KG1 (cell line): Measurements from ENCODE around the gene CYREN.
"Not testable (repeated sequence)": the region's sequence is repeated elsewhere in the genome, so short reads cannot be mapped to it uniquely, and the experiment has no call there.

Experiments
- DNase-seq: peaks from one replicate; lab custom pipeline; 2025; lab: John Stamatoyannopoulos, UW

The CYREN gene

DNA sequence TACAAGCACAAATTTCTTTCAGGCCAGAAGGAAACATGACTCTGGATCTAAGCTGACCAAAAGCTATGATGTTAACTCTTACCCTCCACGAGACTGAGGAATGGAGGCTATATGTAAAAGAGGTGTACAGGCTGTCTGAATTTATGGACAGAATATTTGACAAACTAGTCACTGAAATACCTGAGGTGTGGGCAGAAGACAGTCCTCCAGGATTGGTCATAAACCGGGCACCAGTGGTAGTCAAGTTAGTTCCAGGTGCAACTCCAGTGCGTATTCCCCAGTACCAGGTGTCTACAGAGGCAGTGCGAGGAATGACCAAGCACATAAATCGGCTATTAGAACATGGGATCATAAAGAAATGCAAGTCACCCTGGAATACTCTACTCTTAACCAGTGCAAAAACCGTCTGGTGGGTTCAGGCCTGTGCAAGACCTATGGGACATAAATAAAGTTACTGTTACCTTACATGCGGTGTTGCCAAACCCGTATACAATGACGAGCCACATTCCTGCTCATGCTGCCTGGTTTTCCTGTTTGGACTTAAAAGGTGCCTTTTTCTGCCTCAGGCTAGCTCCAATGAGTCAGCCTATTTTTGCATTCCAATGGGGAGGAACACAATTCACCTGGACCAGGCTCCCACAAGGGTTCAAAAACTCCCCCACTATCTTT, 6.7 kb upstream of the CYREN start:
- no peak for DNase-seq

DNA sequence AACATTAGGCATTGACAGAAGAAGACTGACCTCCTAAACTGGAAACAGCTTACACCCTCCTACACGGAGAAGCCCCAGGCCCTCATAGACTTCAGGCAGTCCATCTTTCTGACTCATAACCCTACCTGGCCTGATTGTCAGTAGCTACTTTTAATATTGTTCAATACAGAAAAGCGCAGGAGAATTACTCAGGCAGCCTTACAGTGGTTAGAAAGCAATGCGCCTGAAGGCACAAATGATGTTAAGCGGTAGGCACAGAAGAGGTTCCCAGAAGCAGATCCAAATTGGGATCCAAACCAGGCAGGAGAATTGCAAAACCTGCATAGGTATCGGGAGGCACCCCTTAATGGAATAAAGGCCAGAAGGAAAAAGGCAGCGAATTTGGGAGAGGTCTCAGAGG, 5.4 kb upstream of the CYREN start:
- no peak for DNase-seq

DNA sequence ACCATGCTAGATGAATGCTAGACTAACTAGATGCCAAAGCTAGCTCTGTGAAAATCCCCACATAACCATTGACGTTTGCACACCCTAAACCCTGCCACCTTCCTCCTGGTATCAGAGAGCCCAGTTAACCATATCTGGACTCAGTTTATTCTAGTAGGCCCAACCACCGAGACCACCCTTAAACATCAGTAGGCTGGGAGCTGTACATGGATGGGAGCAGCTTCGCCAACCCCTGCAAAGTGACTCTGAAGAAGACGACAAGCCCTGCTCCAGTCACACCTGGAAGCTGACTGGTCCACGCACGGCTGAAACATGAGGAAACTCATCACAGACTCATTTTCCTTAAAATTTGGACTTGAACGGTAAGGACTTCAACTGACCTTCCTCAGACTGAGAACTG, 4.4 kb upstream of the CYREN start:
- DNase-seq = no peak

DNA sequence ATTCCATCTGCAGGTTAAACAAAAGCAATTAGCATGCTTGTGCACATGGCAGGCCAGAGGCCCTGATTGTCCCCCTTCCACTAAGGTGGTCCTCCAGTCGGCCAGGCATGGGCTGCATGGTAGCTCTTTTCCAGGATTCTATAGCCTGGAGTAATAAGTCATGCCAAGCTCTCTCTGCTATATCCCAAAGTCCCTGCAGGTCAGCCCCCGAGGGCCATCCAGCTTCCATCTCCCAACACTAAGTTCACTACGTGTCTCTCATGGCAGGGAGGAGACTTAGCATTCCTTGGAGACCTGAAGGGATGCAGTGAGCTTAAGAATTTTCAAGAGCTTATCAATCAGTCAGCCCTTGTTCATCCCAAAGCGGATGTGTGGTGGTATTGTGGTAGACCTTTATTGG, 3.4 kb upstream of the CYREN start:
- DNase-seq = not testable (repeated sequence)

DNA sequence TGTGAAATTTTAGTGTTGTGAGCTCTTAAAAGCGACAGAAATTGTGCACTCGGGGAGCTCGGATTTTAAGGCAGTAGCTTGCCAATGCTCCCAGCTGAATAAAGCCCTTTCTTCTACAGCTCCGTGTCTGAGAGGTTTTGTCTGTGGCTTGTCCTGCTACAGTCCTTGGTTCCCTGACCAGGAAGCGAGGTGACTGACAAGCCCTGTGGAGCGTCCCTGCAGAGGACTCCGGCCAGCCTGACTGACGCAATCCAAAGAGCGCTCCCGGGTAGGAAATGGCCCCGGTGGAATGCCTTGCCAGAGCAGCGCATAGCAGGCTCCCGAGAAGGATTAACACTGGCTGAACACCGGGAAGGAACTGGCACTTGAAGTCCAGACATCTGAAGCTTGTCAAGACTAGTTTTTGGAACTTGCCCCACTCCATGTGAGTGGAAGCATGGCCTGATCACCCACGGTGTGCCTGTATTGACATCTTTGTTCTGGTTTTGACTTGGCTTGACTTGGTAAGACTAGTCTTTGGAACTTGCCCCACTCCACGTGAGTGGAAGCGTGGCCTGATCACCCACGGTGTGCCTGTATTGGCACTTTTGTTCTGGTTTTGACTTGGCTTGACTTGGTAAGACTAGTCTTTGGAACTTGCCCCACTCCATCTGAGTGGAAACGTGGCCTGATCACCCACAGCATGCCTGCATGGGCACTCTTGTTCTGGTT, 1.2 kb upstream of the CYREN start:
- DNase-seq = not testable (repeated sequence)

DNA sequence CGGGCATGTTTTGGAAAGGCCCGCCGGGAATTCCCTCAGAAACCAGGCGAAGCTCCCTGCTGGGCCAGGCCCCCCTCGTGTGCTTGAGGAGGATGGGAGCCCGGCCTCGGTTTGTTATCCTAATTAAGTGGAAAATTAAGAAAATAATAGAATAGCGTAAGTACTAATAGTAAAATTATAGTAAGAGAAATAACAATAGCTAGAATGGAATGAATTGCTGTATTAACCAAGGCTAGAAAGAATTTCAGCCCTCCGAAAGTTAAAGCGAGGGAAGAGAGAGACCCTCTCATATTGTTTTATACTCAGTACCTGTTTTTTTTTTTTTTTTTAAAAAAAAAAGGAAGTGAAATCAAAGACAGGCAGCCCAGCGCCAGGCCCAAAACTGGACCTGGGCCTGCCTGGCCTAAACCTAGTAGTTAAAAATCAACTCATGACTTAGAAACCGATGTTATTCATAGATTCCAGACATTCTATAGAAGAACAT, 533 bp upstream of the CYREN start:
- DNase-seq = not testable (repeated sequence)

DNA sequence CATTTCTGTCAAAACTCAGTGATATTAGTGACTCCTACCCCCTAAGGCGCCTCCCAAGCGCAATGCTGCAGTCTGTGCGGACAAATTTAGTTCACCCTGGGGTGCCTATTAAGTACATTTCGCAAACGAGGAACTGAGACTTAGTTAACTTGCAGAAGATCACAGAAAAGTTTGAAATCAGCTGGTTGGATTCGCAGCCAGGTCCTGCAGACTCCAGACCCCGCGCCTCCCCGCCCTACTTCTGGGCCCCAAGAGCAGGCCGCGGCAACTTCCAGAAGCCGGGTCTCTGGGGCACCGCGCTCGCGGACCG, 588 bp downstream of the CYREN start:
- no peak for DNase-seq

DNA sequence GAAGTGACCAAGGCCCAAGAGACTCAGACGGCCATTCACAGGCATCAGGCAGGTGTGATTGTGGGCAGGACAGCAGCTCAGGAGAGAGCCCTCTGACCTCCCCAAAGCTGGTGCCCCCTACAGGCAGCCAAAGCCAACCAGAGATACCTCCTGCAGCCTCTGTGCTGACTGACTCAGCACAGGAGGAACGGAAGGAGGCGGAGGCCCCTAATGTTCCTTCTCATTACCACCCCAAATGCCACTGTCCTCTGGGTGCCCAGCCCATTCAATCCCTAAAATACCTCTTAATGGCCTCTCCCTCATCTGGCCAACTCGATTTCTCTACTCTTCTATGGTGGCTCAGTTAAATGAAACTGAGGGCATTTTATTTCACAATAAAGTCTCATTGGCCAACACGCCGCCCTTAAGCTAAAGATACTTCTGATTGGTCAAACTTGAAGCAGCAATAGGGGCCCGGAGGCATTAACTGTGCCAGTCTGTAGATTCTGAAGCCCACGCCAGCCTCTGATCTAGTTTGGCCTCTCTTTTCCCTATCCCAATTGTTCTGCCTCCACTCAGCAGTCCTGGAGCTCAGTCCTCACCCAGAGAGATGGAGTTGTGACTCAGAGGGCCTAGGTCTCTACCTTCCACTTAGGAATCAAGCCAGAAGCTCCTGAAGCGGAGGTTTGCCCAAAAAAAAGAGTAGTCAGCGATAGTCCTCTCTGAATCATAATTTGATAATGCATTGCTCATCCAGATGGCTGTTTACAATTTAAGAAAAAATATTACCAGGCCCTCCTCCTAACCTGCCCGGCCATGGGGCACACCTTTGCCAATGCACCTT, 1.2 kb downstream of the CYREN start:
- DNase-seq = no peak

DNA sequence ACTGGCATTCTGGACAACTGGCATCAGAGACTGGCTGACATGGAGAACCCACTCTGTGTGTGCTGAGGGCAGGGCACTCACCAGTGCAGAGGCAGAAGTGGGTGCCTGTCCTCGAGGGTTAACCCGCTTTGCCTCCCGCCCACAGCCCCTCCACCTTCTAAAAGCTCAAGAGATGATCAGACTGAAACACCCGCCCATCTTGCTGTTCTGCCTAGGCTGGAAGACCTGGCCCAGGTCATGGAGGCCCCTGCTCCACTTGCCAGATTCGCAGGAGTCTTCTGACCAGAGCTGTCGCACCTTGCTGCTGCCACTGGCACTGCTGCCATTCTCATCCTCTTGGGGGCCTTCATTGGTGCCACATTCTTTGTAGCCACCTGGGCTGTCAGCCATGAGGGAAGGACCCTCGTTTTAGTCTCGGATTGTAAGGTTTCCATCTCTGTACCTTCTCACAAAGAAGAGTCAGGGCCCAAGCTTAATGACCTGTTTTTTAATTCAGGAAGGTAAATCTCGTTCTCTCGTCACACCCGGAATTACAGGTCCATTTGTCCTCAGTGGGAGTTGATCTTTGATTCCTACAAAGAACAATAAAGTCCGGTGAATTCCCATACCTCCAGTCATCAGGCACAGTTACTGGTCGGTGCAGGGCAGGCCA, 1.9 kb downstream of the CYREN start:
- DNase-seq = no peak

DNA sequence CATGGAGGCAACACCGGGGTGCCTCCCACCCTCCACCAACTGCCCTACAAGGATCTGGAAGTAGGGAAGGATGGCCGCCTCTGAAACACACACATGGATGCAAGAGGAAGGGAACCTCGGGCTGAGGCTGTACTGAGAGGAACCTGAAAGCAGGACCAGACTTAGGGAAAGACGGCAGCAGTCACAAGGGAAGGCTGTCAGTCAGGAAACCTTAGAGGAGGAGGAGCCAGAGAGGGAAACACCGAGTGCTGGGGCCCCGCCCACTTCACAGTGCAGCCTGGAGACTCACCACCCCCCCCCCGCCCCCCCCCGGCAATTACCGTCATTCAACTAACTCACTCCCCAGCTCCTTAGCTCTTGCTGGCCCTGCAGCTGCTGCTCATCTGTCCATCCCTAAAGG, 2.5 kb downstream of the CYREN start:
- DNase-seq = no peak

DNA sequence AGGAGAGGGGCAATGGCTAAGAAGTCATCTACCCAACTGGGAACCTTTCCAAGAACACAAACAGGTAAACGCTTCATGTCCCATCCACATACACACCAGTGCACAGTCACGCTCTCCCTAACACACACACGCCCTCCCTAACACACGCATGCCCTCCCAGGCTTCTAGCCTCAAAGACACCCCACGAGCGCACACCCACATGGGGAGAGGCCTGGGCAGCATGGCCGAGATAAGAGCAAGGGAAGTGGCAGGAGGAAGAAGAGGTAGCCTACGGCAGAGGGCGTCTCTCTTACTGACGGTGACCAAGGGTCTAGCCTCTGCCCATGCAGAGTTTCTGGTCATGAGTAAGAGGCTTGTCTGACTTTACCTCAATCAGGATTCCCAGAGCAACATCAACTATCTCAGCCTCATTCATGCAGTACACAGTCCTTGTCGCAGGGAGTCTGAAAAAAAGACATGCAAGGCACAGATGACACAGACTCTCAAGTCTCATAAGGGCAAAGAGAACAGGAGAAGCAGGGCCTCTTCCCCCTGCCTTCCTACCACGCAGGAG, 3.1 kb downstream of the CYREN start:
- DNase-seq = no peak

DNA sequence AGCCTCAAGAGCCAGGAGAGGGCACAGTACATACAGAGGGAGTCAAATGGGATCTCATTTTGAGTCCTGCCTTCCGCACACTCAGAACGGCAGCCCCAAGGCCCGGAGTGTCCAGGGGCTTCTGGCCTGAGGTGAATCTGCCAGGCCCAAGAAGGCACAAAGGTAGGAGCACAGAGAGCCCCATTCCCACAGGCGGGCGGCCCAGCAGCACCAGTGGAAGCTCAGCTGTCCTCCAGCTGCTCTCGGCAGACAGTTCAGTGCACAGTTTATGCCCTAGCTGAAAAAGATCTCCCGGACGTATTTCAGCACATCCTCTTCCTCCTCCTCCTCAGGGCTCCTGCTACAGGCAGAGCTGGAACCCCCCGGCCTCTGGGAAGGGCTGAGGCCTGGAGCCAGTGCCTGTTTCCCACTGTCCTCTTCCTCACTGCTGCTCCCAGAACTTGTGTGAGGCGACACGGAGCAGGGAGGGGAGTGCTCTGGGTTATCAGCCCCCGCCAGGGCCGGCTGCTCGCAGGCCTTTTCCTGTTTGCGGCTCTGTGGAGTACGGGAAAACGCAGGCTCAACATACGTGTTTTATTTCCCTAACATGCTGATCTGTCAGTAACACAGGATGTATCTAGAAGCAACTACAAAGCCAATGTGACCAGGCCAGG, 4.0 kb downstream of the CYREN start:
- no peak for DNase-seq

DNA sequence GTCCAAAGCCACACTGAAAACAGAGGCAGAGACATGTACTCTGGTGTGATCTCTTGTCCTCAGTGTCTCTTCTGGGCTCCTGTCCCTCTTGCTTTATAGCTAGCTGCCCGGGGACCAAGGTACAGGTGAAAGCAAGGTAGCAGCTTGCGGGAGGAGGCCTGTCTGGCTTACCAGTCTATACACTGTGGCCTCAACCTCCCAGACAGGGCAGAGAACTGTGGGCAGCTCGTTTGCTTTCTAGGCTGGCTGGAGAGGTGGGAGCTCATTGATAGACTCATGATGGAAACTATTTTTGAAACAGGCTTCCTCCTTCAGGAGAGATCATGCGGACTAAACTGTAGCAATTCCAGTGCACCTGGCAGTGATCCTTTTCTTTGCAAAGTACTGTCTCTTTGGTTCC, 4.6 kb downstream of the CYREN start:
- DNase-seq = no peak

DNA sequence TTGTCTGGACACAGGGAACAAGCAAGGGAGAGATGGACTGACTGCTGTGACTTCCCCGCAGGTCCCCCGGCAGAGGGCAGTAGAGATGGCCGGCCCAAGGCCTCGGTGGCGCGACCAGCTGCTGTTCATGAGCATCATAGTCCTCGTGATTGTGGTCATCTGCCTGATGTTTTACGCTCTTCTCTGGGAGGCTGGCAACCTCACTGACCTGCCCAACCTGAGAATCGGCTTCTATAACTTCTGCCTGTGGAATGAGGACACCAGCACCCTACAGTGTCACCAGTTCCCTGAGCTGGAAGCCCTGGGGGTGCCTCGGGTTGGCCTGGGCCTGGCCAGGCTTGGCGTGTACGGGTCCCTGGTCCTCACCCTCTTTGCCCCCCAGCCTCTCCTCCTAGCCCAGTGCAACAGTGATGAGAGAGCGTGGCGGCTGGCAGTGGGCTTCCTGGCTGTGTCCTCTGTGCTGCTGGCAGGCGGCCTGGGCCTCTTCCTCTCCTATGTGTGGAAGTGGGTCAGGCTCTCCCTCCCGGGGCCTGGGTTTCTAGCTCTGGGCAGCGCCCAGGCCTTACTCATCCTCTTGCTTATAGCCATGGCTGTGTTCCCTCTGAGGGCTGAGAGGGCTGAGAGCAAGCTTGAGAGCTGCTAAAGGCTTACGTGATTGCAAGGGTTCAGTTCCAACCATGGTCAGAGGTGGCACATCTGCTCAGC, 6.0 kb downstream of the CYREN start:
- no peak for DNase-seq

DNA sequence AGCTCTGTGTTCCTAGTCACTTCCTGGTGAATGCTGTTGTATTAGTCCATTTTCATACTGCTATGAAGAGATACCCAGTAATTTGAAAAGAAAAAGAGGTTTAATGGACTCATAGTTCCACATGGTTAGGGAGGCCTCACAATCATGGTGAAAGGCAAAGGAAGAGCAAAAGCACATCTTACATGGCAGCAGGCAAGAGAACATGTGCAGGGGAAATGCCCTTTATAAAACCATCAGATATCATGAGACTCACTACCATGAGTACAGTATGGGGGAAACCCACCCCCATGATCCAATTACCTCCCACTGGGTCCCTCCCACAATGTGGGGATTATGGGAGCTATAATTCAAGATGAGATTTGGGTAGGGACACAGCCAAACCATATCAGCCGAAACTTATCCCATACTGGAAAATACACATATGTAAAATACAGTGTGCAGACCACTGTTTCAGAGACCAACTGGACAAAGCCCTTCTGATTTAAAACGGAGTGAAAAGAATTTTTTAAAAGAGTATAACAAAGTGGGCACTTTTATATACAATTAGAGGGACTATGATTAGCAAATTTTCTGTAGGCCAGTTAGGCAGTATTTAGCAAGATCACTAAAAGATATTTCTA, 8.0 kb downstream of the CYREN start:
- DNase-seq = no peak

DNA sequence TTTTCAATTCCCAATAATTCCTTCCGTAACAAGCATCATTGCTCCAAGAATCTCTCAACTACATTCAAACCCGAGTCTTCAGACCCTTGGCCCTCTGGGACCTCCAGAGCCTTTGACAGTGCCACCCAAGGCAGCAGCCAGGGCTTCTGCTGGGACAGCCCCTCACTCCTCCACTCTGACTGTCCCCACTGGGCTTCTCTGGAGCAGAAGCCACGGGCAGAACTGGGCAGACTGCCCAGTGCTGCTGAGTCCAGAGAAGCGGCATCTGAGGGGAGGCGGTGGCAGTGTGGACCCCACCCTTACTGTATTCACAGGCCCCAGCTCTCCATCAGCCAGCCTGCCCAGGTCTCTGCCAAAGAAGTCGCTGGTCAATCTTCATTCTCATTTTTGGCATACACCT, 8.8 kb downstream of the CYREN start:
- no peak for DNase-seq

DNA sequence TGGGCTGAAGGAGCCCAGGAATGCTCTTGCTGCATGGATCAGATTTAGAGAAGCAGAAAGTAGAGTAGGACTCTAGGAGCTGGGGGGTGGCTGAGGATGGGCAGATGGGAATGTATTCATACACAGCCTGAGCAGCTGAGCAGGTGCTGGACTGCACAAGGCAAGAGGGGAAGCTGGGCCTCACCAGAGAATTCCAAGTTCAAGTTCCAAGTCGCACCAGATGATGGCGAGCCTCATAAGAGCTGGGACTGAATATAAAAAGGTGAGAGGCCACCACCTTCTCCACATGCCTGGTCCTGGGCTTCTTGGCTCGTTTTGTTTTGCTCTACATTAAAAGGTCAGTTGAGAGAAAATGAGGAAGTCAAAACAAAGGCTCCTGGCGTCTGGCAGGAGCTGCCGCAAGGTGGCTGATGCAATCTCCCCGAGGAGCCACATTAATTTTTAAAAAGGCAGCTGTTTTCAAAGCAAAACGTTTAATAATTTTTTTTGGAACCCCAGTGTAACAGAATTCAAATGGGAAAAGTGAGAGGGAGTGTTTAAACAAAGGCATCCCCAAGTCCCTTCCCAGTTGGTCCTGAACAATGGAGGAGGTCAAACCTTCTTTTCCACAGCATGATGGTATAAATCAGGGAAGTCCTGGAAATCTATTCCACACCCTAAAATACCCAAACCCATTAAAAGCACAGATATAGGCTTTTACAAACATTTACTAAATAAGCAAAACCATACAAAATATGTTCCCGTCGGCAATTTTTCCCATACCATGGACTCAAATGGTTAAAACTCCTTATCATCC, 9.5 kb downstream of the CYREN start:
- no peak for DNase-seq

DNA sequence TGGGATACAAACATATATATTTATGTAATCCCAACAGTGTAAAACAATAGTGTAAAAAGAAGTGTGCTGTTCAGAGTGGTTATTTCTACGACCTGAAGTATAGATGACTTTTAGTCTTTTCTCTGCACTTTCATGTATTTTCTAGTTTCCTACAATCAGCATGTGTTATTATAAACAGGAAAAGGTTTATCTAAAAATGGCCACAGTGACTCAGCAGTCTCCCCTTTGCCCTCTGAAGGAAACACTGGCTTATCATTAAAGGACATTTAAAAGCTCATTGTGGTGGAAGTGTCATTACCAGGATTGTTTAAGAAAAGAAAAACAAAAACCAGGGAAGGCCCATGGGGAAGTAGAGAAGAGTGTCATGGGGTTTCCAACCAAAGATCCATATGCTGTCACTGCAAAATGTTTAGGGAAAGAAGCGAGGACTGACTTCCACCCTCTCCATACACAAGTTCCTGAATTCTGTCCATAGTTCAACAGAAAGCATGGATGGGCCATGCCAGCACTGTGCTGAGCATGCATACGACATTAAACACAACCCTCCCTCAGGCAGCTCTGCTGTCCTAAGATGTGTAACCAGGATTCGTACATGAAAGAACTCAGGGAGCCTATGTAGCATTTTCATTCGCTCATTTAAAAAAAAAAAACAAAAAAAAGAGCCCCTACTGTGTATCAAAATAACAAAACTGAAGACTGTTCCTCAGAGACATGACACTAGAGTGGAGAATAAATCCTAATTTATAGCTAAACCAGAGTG, 10.2 kb downstream of the CYREN start:
- DNase-seq = no peak
